SK-N-SH treated with all-trans-retinoic acid at 6 μM for 48 hours (cell line): ENCODE measurements around the gene BLID.

Experiments
- ARNTL ChIP-seq: fragments of 450-650 bp; formaldehyde crosslinking; IDR thresholded peaks from 2 replicates; pipeline ENCODE4 v1.5.0; 2020; ENCODE audit warnings: low read depth, mild to moderate bottlenecking, moderate library complexity, borderline replicate concordance
- CSDC2 ChIP-seq: fragments of 250-450 bp; sonication (Bioruptor Pico); IDR thresholded peaks from 2 replicates; pipeline ENCODE4 v1.5.0; 2020; ENCODE audit warnings: mild to moderate bottlenecking, moderate library complexity
- GLIS3 ChIP-seq: fragments of 250-450 bp; sonication (Bioruptor Pico); IDR thresholded peaks from 2 replicates; pipeline ENCODE4 v1.5.0; 2020; ENCODE audit warnings: mild to moderate bottlenecking, moderate library complexity
- ISL1 ChIP-seq: fragments of 250-450 bp; sonication (Bioruptor Pico); IDR thresholded peaks from 2 replicates; pipeline ENCODE4 v2.1.2; 2022; ENCODE audit warnings: mild to moderate bottlenecking, moderate library complexity
- PATZ1 ChIP-seq: fragments of 250-450 bp; sonication (Bioruptor Pico); IDR thresholded peaks from 2 replicates; pipeline ENCODE4 v1.8.0; 2020; ENCODE audit warnings: mild to moderate bottlenecking, moderate library complexity, borderline replicate concordance
- RARB ChIP-seq: fragments of 250-450 bp; sonication (Bioruptor Pico); IDR thresholded peaks from 2 replicates; pipeline ENCODE4 v1.8.0; 2021; ENCODE audit warnings: mild to moderate bottlenecking, moderate library complexity
- SNAI2 ChIP-seq: fragments of 250-450 bp; sonication (Bioruptor Pico); IDR thresholded peaks from 2 replicates; pipeline ENCODE4 v1.5.0; 2020; ENCODE audit warnings: mild to moderate bottlenecking, moderate library complexity
- TCF4 ChIP-seq: fragments of 250-450 bp; sonication (Bioruptor Pico); IDR thresholded peaks from 2 replicates; pipeline ENCODE4 v1.8.0; 2021; ENCODE audit warnings: mild to moderate bottlenecking, moderate library complexity, borderline replicate concordance
- ZFP3 ChIP-seq: fragments of 250-450 bp; sonication (Bioruptor Pico); IDR thresholded peaks from 2 replicates; pipeline ENCODE4 v1.5.0; 2020; ENCODE audit warnings: mild to moderate bottlenecking, moderate library complexity
- ZFP30 ChIP-seq: fragments of 450-650 bp; formaldehyde crosslinking; IDR thresholded peaks from 2 replicates; pipeline ENCODE4 v1.5.0; 2022; ENCODE audit warnings: mild to moderate bottlenecking, moderate library complexity
- ZNF565 ChIP-seq: fragments of 450-650 bp; formaldehyde crosslinking; conservative IDR thresholded peaks from 2 replicates; pipeline ENCODE4 v1.5.0; 2020; ENCODE audit warnings: low read depth, mild to moderate bottlenecking, moderate library complexity
- ZNF70 ChIP-seq: fragments of 450-650 bp; formaldehyde crosslinking; IDR thresholded peaks from 2 replicates; pipeline ENCODE4 v1.5.0; 2020; ENCODE audit warnings: mild to moderate bottlenecking, moderate library complexity
- TF ChIP-seq, protein P1 (sequence below): fragments of 250-450 bp; sonication (Bioruptor Pico); IDR thresholded peaks from 2 replicates; pipeline ENCODE4 v1.5.1; 2021; ENCODE audit warnings: mild to moderate bottlenecking, moderate library complexity
- TF ChIP-seq, protein P2 (sequence below): fragments of 250-450 bp; sonication (Bioruptor Pico); IDR thresholded peaks from 2 replicates; pipeline ENCODE4 v1.5.1; 2020; ENCODE audit warnings: low read depth, mild to moderate bottlenecking, moderate library complexity

GRCh38 chr11:122123263-122123929 is 7.4 kb upstream of the BLID start:
- TF ChIP-seq GLIS3 (CRISPR knock-in tag) (no peak), SNAI2 (CRISPR knock-in tag) (no peak), PATZ1 (CRISPR knock-in tag) (no peak), RARB (no peak), ZNF565 (CRISPR knock-in tag) (no peak), TCF4 (CRISPR knock-in tag) (no peak), ZFP3 (CRISPR knock-in tag) (no peak), CSDC2 (CRISPR knock-in tag) (no peak), ISL1 (CRISPR knock-in tag) (no peak), ZFP30 (CRISPR knock-in tag) (no peak), ZNF70 (CRISPR knock-in tag) (no peak), ARNTL (CRISPR knock-in tag) (no peak)
- TF ChIP-seq, protein P1, sequence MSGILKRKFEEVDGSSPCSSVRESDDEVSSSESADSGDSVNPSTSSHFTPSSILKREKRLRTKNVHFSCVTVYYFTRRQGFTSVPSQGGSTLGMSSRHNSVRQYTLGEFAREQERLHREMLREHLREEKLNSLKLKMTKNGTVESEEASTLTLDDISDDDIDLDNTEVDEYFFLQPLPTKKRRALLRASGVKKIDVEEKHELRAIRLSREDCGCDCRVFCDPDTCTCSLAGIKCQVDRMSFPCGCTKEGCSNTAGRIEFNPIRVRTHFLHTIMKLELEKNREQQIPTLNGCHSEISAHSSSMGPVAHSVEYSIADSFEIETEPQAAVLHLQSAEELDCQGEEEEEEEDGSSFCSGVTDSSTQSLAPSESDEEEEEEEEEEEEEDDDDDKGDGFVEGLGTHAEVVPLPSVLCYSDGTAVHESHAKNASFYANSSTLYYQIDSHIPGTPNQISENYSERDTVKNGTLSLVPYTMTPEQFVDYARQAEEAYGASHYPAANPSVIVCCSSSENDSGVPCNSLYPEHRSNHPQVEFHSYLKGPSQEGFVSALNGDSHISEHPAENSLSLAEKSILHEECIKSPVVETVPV (CRISPR knock-in tag) = no peak
- TF ChIP-seq, protein P2, sequence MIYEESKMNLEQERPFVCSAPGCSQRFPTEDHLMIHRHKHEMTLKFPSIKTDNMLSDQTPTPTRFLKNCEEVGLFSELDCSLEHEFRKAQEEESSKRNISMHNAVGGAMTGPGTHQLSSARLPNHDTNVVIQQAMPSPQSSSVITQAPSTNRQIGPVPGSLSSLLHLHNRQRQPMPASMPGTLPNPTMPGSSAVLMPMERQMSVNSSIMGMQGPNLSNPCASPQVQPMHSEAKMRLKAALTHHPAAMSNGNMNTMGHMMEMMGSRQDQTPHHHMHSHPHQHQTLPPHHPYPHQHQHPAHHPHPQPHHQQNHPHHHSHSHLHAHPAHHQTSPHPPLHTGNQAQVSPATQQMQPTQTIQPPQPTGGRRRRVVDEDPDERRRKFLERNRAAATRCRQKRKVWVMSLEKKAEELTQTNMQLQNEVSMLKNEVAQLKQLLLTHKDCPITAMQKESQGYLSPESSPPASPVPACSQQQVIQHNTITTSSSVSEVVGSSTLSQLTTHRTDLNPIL = no peak
